Measurements from ENCODE around the gene GLIS1. TPM values are rescaled to one million over a fixed set of nuclear protein-coding genes. Genes with fewer than 3 reads are reported as not detected.

Gene GLIS1
- total RNA-seq, 1 experiment from 2014 or later, result not detected

DNA sequence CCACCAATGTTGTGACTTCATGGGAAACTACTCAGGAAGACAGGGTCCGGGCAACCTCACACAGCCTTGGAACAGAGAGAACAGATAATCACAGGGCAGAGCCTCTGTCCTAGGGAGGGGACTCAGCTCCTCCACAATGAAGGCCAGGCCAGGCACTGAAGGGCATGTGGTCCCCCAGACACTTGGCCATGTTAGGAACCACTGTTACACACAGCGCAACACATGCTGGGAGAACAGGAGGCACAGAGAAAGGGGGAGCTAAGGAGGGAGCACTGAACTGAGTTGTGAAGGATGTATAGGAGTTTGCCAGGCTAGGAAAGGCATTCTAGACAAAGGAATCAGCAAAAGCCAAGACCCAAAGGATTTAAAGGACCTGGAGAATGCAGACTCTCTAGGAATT, 152.2 kb downstream of the GLIS1 start:
- intact Hi-C loops (cut with micrococcal nuclease; ENCODE audit: unreplicated experiment), result no loop called here
- H3F3A ChIP-seq (ENCODE audit: insufficient read depth, low read depth), result no peaks in the 10 kb centered on the region
- no peak for TF ChIP-seq EZH2 (IDR thresholded peaks at IDR 0.05; ENCODE audit: low read depth)
- TF ChIP-seq CTCF (conservative IDR thresholded peaks at IDR 0.05), result no peak
- DNase-seq, result no peak
- peaks cover 3% of the 10 kb centered on the region; the same call in 1 of the 2 replicates for H3K4me1 ChIP-seq (replicated peaks; ENCODE audit: insufficient read depth)
- H3K9me3 ChIP-seq (ENCODE audit: insufficient read depth, low read depth), result no peaks in the 10 kb centered on the region
- no peaks in the 10 kb centered on the region for H3K9me2 ChIP-seq (ENCODE audit: insufficient read depth)
- POLR2A ChIA-PET (ENCODE audit: unreplicated experiment), result no interaction called here
- H3K36me3 ChIP-seq (ENCODE audit: low read depth), result no peaks in the 10 kb centered on the region
- no peaks in the 10 kb centered on the region for H4K20me1 ChIP-seq (ENCODE audit: insufficient read depth)
- no peaks in the 10 kb centered on the region for H3K79me2 ChIP-seq (ENCODE audit: low read depth)
- no peak overlapping the region for H3K4me2 ChIP-seq
- CTCF ChIA-PET, result no interaction called here
- H3K27ac ChIP-seq, result no peak overlapping the region
- no peak overlapping the region for H2AFZ ChIP-seq
- H3K27me3 ChIP-seq (ENCODE audit: insufficient read depth, low read depth), result peaks cover 20% of the 10 kb centered on the region
- H3K4me3 ChIP-seq, result no peak overlapping the region
- no TSS peak for BruUV-seq (replicated peaks)

DNA sequence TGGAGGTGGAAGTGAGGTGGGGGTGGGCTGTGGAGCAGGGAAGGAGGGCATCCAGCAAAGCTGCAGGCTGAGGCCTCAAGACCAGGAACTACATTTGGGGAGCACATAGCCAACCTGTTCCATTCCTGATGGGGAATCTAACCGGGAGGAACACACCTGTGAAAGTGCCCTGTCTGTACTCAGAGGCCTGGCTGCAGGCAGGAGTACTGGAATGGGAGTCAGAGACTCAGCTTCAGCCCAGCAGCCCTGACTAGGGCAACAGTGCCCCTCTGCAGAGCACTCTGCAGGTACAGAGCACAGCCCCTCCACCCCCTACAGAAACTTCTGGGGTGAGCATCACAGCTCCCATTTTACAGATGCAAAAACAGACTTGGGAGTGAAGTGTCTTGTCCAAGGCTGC, 153.4 kb downstream of the GLIS1 start:
- Histone ChIP-seq H3K4me3 (no peak overlapping the region), H3K9me2 (ENCODE audit: insufficient read depth) (no peaks in the 10 kb centered on the region), H4K20me1 (ENCODE audit: insufficient read depth) (no peaks in the 10 kb centered on the region), H3K27ac (no peak overlapping the region), H3K4me1 (replicated peaks; ENCODE audit: insufficient read depth) (peaks cover 7% of the 10 kb centered on the region; the same call in 1 of the 2 replicates), H3K36me3 (ENCODE audit: low read depth) (no peaks in the 10 kb centered on the region), H2AFZ (no peak overlapping the region), H3K27me3 (ENCODE audit: insufficient read depth, low read depth) (peaks cover 20% of the 10 kb centered on the region), H3K4me2 (no peak overlapping the region), H3K79me2 (ENCODE audit: low read depth) (no peaks in the 10 kb centered on the region), H3F3A (ENCODE audit: insufficient read depth, low read depth) (no peaks in the 10 kb centered on the region), H3K9me3 (ENCODE audit: insufficient read depth, low read depth) (no peaks in the 10 kb centered on the region)
- intact Hi-C loops (cut with micrococcal nuclease; ENCODE audit: unreplicated experiment), result no loop called here
- ChIA-PET POLR2A (ENCODE audit: unreplicated experiment) (no interaction called here), CTCF (no interaction called here)
- no TSS peak for BruUV-seq (replicated peaks)
- no peak for DNase-seq
- TF ChIP-seq EZH2 (IDR thresholded peaks at IDR 0.05; ENCODE audit: low read depth), result no peak
- TF ChIP-seq CTCF (conservative IDR thresholded peaks at IDR 0.05), result no peak

DNA sequence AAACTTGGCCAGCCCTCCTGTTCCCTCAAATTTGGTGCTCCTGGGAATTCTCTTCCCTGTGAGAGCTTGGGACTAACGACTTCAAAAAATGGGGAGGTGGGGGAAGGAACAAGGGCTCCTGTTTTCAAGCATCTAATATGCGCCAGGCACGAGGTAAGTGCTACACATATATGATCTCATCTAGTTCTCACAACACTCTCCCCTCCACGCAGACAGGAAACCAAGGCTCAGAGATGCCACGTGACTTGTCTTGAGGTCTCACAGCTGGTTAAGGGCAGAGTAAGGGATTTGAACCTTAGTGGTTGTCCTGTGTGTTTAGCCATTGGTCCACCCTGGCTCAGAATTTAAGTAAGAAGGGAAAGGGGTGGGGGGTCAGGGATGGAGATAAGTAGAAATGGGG, 153.8 kb downstream of the GLIS1 start:
- Histone ChIP-seq H3K27ac (no peak overlapping the region), H3K79me2 (ENCODE audit: low read depth) (no peaks in the 10 kb centered on the region), H3K4me2 (no peak overlapping the region), H3K4me1 (replicated peaks; ENCODE audit: insufficient read depth) (peaks cover 7% of the 10 kb centered on the region; the same call in 1 of the 2 replicates), H3K9me3 (ENCODE audit: insufficient read depth, low read depth) (no peaks in the 10 kb centered on the region), H3K27me3 (ENCODE audit: insufficient read depth, low read depth) (peaks cover 20% of the 10 kb centered on the region), H2AFZ (no peak overlapping the region), H4K20me1 (ENCODE audit: insufficient read depth) (no peaks in the 10 kb centered on the region), H3K36me3 (ENCODE audit: low read depth) (no peaks in the 10 kb centered on the region), H3F3A (ENCODE audit: insufficient read depth, low read depth) (no peaks in the 10 kb centered on the region), H3K4me3 (no peak overlapping the region), H3K9me2 (ENCODE audit: insufficient read depth) (no peaks in the 10 kb centered on the region)
- no TSS peak for BruUV-seq (replicated peaks)
- no peak for DNase-seq
- TF ChIP-seq EZH2 (IDR thresholded peaks at IDR 0.05; ENCODE audit: low read depth), result no peak
- no peak for TF ChIP-seq CTCF (conservative IDR thresholded peaks at IDR 0.05)
- ChIA-PET POLR2A (ENCODE audit: unreplicated experiment) (no interaction called here), CTCF (no interaction called here)
- intact Hi-C loops (cut with micrococcal nuclease; ENCODE audit: unreplicated experiment), result no loop called here

Measured in PC-9 (cell line).